Ovary (tissue), 9 donors: ENCODE measurements around the gene GLP1R. TPM values are rescaled to one million over a fixed set of nuclear protein-coding genes. Genes with fewer than 3 reads are reported as not detected.

Source experiments
- DNase-seq, 5 donors: peaks; one replicate each; pipeline ENCODE4 v3.0.0-alpha.2; 2019 to 2020
- H3K27ac ChIP-seq, 2 donors: fragments of 200-600 bp; one replicate each; pipeline versions ENCODE4 v1.5.1 to v1.8.0; 2019 to 2022
- H3K27me3 ChIP-seq: fragments of 200-600 bp; one replicate; pipeline ENCODE4 v1.8.0; 2022
- H3K36me3 ChIP-seq: fragments of 200-600 bp; sonication (generic); one replicate; pipeline ENCODE4 v1.5.1; 2019
- H3K4me1 ChIP-seq: one replicate; pipeline ENCODE4 v1.8.1; 2013; ENCODE audit warnings: mild to moderate bottlenecking, moderate library complexity; ENCODE audit not compliant: insufficient read depth
- H3K4me3 ChIP-seq: fragments of 200-600 bp; sonication (generic); one replicate; pipeline ENCODE4 v1.5.1; 2017
- H3K9me3 ChIP-seq, 2 donors: fragments of 200-600 bp in 1 of 2; sonication (generic) in 1 of 2; one replicate each; pipeline versions ENCODE4 v1.5.1 to v1.8.1; 2013 to 2019; ENCODE audit warnings: mild to moderate bottlenecking in 1 of 2, moderate library complexity in 1 of 2
- CTCF ChIP-seq, 3 donors: fragments of 450-650 bp in 2 of 3; fragments of 200-600 bp in 1 of 3; IDR thresholded peaks; one replicate each; pipeline versions ENCODE4 v1.5.1 to v1.8.0; 2016 to 2022; ENCODE audit warnings: antibody characterized with exemption in 3 of 3, mild to moderate bottlenecking in 1 of 3
- EP300 ChIP-seq: sonication (generic); formaldehyde crosslinking; IDR thresholded peaks from one replicate; pipeline ENCODE4 v1.6.1; 2017; ENCODE audit warnings: antibody characterized with exemption
- POLR2A ChIP-seq: fragments of 450-650 bp; IDR thresholded peaks from one replicate; pipeline ENCODE4 v1.6.1; 2017; ENCODE audit warnings: antibody characterized with exemption, mild to moderate bottlenecking, moderate library complexity
- WGBS, 3 donors: extraction: QIAGEN DNeasy Blood & Tissue Kit in 1 of 3; methylation state at CpG; one replicate each; pipeline versions ENCODE4 v1.1.5 to v1.1.7; 2013 to 2017; 5-methylcytosine and 5-hydroxymethylcytosine counted together
- intact Hi-C, 4 donors: fragments of 100-400 bp; cut with DNase I; formaldehyde crosslinking; loops; one replicate each; pipeline versions ENCODE4 v1.11.0 to v1.15.1; 2022 to 2023
- polyA plus RNA-seq, 2 donors: library from polyadenylated mRNA; stranded (reverse); fragments of 200-250 nt in 1 of 2; fragments of 350-450 nt in 1 of 2; fragmentation: Illumina TruSeq in 1 of 2; extraction: RNeasy Lipid Tissue Mini Kit (QIAGEN cat#74804) in 1 of 2; gene quantifications; one replicate each; pipeline ENCODE4 v1.2.3, GENCODE V29; 2013 to 2014
- total RNA-seq, 7 donors: library from RNA; depleted of rRNA in 2 of 7; stranded (reverse); fragments of >200 nt in 2 of 7; fragmentation: NEBNext Ultra II Directional in 3 of 7; extraction: Animal tissue kit (Norgen Biotek cat#: 25700) in 3 of 7; gene quantifications; one replicate each; pipeline versions ENCODE4 v1.1.0 to v1.2.4, GENCODE V29; 2016 to 2023
- donor health status: DM: no; HTN: no; CAD: no; lungs with moderate emphysema.
- donor health status: DM: no; HTN: no; CAD: no.
- donor health status: Bipolar disorder and iron deficiency.
- donor health status: DM: yes; HTN: yes; CAD: no.
- donor health status: DM: no; HTN: no; CAD: no.
- donor health status: DM: yes; HTN: yes; CAD: no.

GLP1R gene
- total and polyA plus RNA-seq, 9 donors = 0.08 TPM; not detected in 8

GRCh38 chr6:39114388-39114703 lies 65.8 kb downstream of the GLP1R start:
- no peaks in the 10 kb centered on the region for H3K36me3 ChIP-seq
- peaks cover 2% of the 10 kb centered on the region for H3K4me1 ChIP-seq
- H3K27me3 ChIP-seq = no peaks in the 10 kb centered on the region
- H3K27ac ChIP-seq = peak overlapping the region; percentile 83 to 89
- DNase-seq = no peak
- WGBS, 3 donors = 1% methylated on average over 11 of the region's 11 CpGs
- intact Hi-C loops = no loop called here
- TF ChIP-seq CTCF (IDR thresholded peaks at IDR 0.05) (no peak), EP300 (no peak), POLR2A (no peak)
- no peaks in the 10 kb centered on the region for H3K9me3 ChIP-seq
- peak overlapping the region; percentile 74 for H3K4me3 ChIP-seq

GRCh38 chr6:39114704-39115599 lies 66.4 kb downstream of the GLP1R start, which contains the start of gene SAYSD1:
TSS of gene SAYSD1 (minus strand) at chr6:39115186. CDS start at chr6:39115089, 97 bp downstream.
- WGBS, 3 donors = 0 to 1% (median 0%) methylated on average over 51 to 68 of the region's 68 CpGs
- TF ChIP-seq EP300 (no peak), CTCF (IDR thresholded peaks at IDR 0.05) (peak in 2 of 3 donors; percentile 18 to 24), POLR2A (peak; percentile 63)
- intact Hi-C loops = no loop called here
- Histone ChIP-seq H3K9me3 (no peaks in the 10 kb centered on the region), H3K36me3 (no peaks in the 10 kb centered on the region), H3K27ac (peak within 1 kb of the TSS; percentile 83 to 89), H3K27me3 (no peaks in the 10 kb centered on the region), H3K4me1 (peaks cover 2% of the 10 kb centered on the region), H3K4me3 (peak within 1 kb of the TSS; percentile 74)
- DNase-seq = peak; percentile 90 to 95 (median 93)

- H3K4me3 ChIP-seq = no peak overlapping the region
- peaks cover 2% of the 10 kb centered on the region for H3K4me1 ChIP-seq
- H3K27ac ChIP-seq = no peak overlapping the region
- TF ChIP-seq CTCF (IDR thresholded peaks at IDR 0.05) (no peak), EP300 (no peak), POLR2A (no peak)
- intact Hi-C loops = no loop called here
- no peaks in the 10 kb centered on the region for H3K9me3 ChIP-seq
- H3K27me3 ChIP-seq = no peaks in the 10 kb centered on the region
- WGBS, 3 donors = 87 to 91% (median 91%) methylated on average over 4 of the region's 4 CpGs
- no peaks in the 10 kb centered on the region for H3K36me3 ChIP-seq
- DNase-seq = no peak
These were observed 70.3 kb downstream of the GLP1R start for GRCh38 chr6:39118921-39119320.

- DNase-seq = no peak
- no peaks in the 10 kb centered on the region for H3K4me1 ChIP-seq
- no peaks in the 10 kb centered on the region for H3K36me3 ChIP-seq
- no peaks in the 10 kb centered on the region for H3K27me3 ChIP-seq
- intact Hi-C loops = loop anchor here in 1 of 4 donors (10.0 kb wide), 1 partner anchor 721 kb away; no protein-coding TSS in a partner anchor
- no peak overlapping the region for H3K4me3 ChIP-seq
- TF ChIP-seq EP300 (no peak), CTCF (IDR thresholded peaks at IDR 0.05) (no peak), POLR2A (no peak)
- H3K9me3 ChIP-seq = no peaks in the 10 kb centered on the region
- H3K27ac ChIP-seq = no peak overlapping the region
These were observed 75.5 kb downstream of the GLP1R start for GRCh38 chr6:39124114-39124513.
